Small intestine (tissue), 7 donors: Measurements from ENCODE around the gene MRPS27. TPM values are rescaled to one million over a fixed set of nuclear protein-coding genes. Genes with fewer than 3 reads are reported as not detected.
"Not testable (repeated sequence)": the region's sequence is repeated elsewhere in the genome, so short reads cannot be mapped to it uniquely, and the experiment has no call there.

Experiments
- DNase-seq, 2 donors: peaks; one replicate each; pipeline versions ENCODE4 v3.0.0 to v3.0.0-alpha.2; 2013
- FAIRE-seq: peaks from 2 replicates; lab custom pipeline; 2012; peaks lifted over from hg19 to GRCh38; lab: Jason Lieb, UNC
- H3K27ac ChIP-seq, 3 donors: one replicate each; pipeline ENCODE4 v1.5.1; 2013; ENCODE audit warnings: low read length in 2 of 3, mild to moderate bottlenecking in 2 of 3, control low read depth in 1 of 3, inconsistent platforms in 1 of 3, low read depth in 1 of 3, moderate library complexity in 1 of 3
- H3K27me3 ChIP-seq, 3 donors: one replicate each; pipeline ENCODE4 v1.6.1; 2013; ENCODE audit warnings: low read length in 3 of 3, inconsistent platforms in 1 of 3; ENCODE audit not compliant: control insufficient read depth in 3 of 3, insufficient read depth in 3 of 3
- H3K36me3 ChIP-seq, 3 donors: one replicate each; pipeline ENCODE4 v1.6.1; 2013; ENCODE audit warnings: low read length in 3 of 3, inconsistent platforms in 1 of 3, low read depth in 1 of 3, mild to moderate bottlenecking in 1 of 3, moderate library complexity in 1 of 3; ENCODE audit not compliant: control insufficient read depth in 3 of 3, insufficient read depth in 2 of 3
- H3K4me1 ChIP-seq, 3 donors: one replicate each; pipeline ENCODE4 v1.6.1; 2013; ENCODE audit warnings: low read length in 2 of 3, inconsistent platforms in 1 of 3, low read depth in 1 of 3, mild to moderate bottlenecking in 1 of 3, moderate library complexity in 1 of 3; ENCODE audit not compliant: control insufficient read depth in 3 of 3, insufficient read depth in 2 of 3
- H3K4me3 ChIP-seq, 3 donors: one replicate each; pipeline ENCODE4 v1.5.1; 2013; ENCODE audit warnings: low read length in 3 of 3, control low read depth in 1 of 3, inconsistent platforms in 1 of 3, low read depth in 1 of 3, mild to moderate bottlenecking in 1 of 3, moderate library complexity in 1 of 3
- H3K9me3 ChIP-seq, 2 donors: one replicate each; pipeline ENCODE4 v1.6.1; 2013; ENCODE audit warnings: low read depth in 1 of 2, low read length in 1 of 2; ENCODE audit not compliant: control insufficient read depth in 2 of 2, insufficient read depth in 1 of 2
- WGBS, 3 donors: extraction: QIAGEN DNeasy Blood & Tissue Kit; methylation state at CpG; one replicate each; pipeline ENCODE4 v1.1.7; 2013; 5-methylcytosine and 5-hydroxymethylcytosine counted together
- polyA plus RNA-seq, 4 donors: library from polyadenylated mRNA; stranded (reverse) in 3 of 4; unstranded in 1 of 4; fragments of 200-250 nt in 3 of 4; fragments of 120-200 nt in 1 of 4; gene quantifications; one replicate each; pipeline versions ENCODE4 v1.2.1 to v1.2.3, GENCODE V29; 2013
- donor health status: healthy with polysubstance abuse.
- donor health status: control.
- donor health status: control.
- donor health status: Bipolar disorder and iron deficiency.
- donor health status: healthy.

Gene MRPS27
- polyA plus RNA-seq, 4 donors = 11.9 to 51.1 (median 29.6) TPM

GRCh38 chr5:72324189-72324825 lies 4.3 kb upstream of the MRPS27 start:
- no peaks in the 10 kb centered on the region for H3K27me3 ChIP-seq
- H3K4me1 ChIP-seq = no peaks in the 10 kb centered on the region
- H3K4me3 ChIP-seq = no peak overlapping the region
- H3K9me3 ChIP-seq = no peaks in the 10 kb centered on the region
- 81 to 88% (median 87%) methylated on average over 5 of the region's 5 CpGs for WGBS, 3 donors
- no peak for DNase-seq
- FAIRE-seq = no peak
- H3K27ac ChIP-seq = no peak overlapping the region
- peaks cover 0 to 19% (median 0%) of the 10 kb centered on the region in 3 donors for H3K36me3 ChIP-seq

GRCh38 chr5:72319435-72319975 lies 535 bp downstream of the MRPS27 start:
- not testable (repeated sequence) for H3K36me3 ChIP-seq, FAIRE-seq, H3K4me1 ChIP-seq, DNase-seq, H3K9me3 ChIP-seq, H3K27me3 ChIP-seq
- H3K4me3 ChIP-seq = peak overlapping the region; percentile 62 to 89 (median 69)
- WGBS, 3 donors = 3 to 5% (median 3%) methylated on average over 28 of the region's 28 CpGs
- H3K27ac ChIP-seq = peak overlapping the region; percentile 21 to 76 (median 52)

- Histone ChIP-seq H3K36me3 (peaks cover 0 to 12% (median 3%) of the 10 kb centered on the region in 3 donors), H3K4me3 (no peak overlapping the region), H3K4me1 (no peaks in the 10 kb centered on the region), H3K27me3 (no peaks in the 10 kb centered on the region), H3K9me3 (no peaks in the 10 kb centered on the region), H3K27ac (no peak overlapping the region)
- peak in 1 of 2 donors; percentile 16 for DNase-seq
- FAIRE-seq = no peak
- WGBS, 3 donors = 75 to 86% (median 81%) methylated on average over 3 of the region's 3 CpGs
Measured at GRCh38 chr5:72314571-72315172, 5.4 kb downstream of the MRPS27 start.

- H3K27ac ChIP-seq = no peak overlapping the region
- no peaks in the 10 kb centered on the region for H3K4me1 ChIP-seq
- H3K27me3 ChIP-seq = no peaks in the 10 kb centered on the region
- H3K36me3 ChIP-seq = peaks cover 0 to 12% (median 3%) of the 10 kb centered on the region in 3 donors
- DNase-seq = no peak
- H3K9me3 ChIP-seq = no peaks in the 10 kb centered on the region
- no peak overlapping the region for H3K4me3 ChIP-seq
- 83 to 88% (median 83%) methylated on average over 1 of the region's 1 CpG for WGBS, 3 donors
- no peak for FAIRE-seq
Measured at GRCh38 chr5:72313141-72313540, 6.9 kb downstream of the MRPS27 start.

- no peak for DNase-seq
- Histone ChIP-seq H3K36me3 (peaks cover 0 to 10% (median 2%) of the 10 kb centered on the region in 3 donors), H3K9me3 (no peaks in the 10 kb centered on the region), H3K4me1 (no peaks in the 10 kb centered on the region), H3K27me3 (no peaks in the 10 kb centered on the region), H3K27ac (peak overlapping the region in 2 of 3 donors; percentile 41 to 100), H3K4me3 (no peak overlapping the region)
- 75 to 76% (median 76%) methylated on average over 6 of the region's 6 CpGs for WGBS, 3 donors
- no peak for FAIRE-seq
Measured at GRCh38 chr5:72308853-72309191, 11.2 kb downstream of the MRPS27 start.

GRCh38 chr5:72307968-72308852 lies 11.8 kb downstream of the MRPS27 start:
- Histone ChIP-seq H3K4me3 (peak overlapping the region; percentile 74 to 87 (median 74)), H3K36me3 (peaks cover 0 to 10% (median 2%) of the 10 kb centered on the region in 3 donors), H3K9me3 (no peaks in the 10 kb centered on the region), H3K4me1 (no peaks in the 10 kb centered on the region), H3K27ac (peak overlapping the region; percentile 98 to 100 (median 98)), H3K27me3 (no peaks in the 10 kb centered on the region)
- peak; percentile 99 for DNase-seq
- FAIRE-seq = no peak
- 1% methylated on average over 75 to 76 of the region's 76 CpGs for WGBS, 3 donors

- no peak for DNase-seq
- Histone ChIP-seq H3K9me3 (no peaks in the 10 kb centered on the region), H3K36me3 (peaks cover 0 to 7% (median 2%) of the 10 kb centered on the region in 3 donors), H3K4me3 (peak overlapping the region; percentile 74 to 87 (median 74)), H3K4me1 (no peaks in the 10 kb centered on the region), H3K27me3 (no peaks in the 10 kb centered on the region), H3K27ac (peak overlapping the region; percentile 98 to 100 (median 98))
- no peak for FAIRE-seq
- WGBS, 3 donors = 3 to 7% (median 3%) methylated on average over 8 of the region's 8 CpGs
Measured at GRCh38 chr5:72307573-72307967, 12.5 kb downstream of the MRPS27 start.
